A673 (cell line): ENCODE results near the gene ALKBH1. TPM values are rescaled to one million over a fixed set of nuclear protein-coding genes. Genes with fewer than 3 reads are reported as not detected.

ENCODE experiments used
- BruUV-seq: library from RNA; stranded (reverse); fragments of 400-500 nt; replicated peaks from 2 replicates; lab custom pipeline; 2021; lab: Mats Ljungman, UMichigan
- CTCF ChIA-PET: fragments of 300-600 bp; sonication (Branson Sonifier 250); formaldehyde crosslinking; loops from one replicate; lab custom pipeline; 2022; ENCODE audit warnings: antibody characterized with exemption; lab: Charles Lee
- POLR2A ChIA-PET: fragments of 300-600 bp; sonication (Branson Sonifier 250); formaldehyde crosslinking; loops from one replicate; lab custom pipeline; 2022; ENCODE audit warnings: antibody characterized with exemption; ENCODE audit not compliant: low non-redundant PET; lab: Charles Lee
- DNase-seq: peaks from one replicate; pipeline ENCODE4 v3.0.0-alpha.2; 2015; ENCODE audit warnings: low spot score
- H3K27ac ChIP-seq: fragments of 200-600 bp; sonication (generic); 2 replicates; pipeline ENCODE4 v1.5.1; 2016; ENCODE audit warnings: mixed run types, low read depth, mild to moderate bottlenecking, mixed read lengths, antibody characterized with exemption, low read length; ENCODE audit not compliant: poor library complexity, severe bottlenecking
- H3K27me3 ChIP-seq: fragments of 200-600 bp; sonication (generic); replicated peaks from 2 replicates; pipeline ENCODE4 v1.6.1; 2017; ENCODE audit warnings: mixed run types, low read depth, mild to moderate bottlenecking, mixed read lengths, antibody characterized with exemption, low read length; ENCODE audit not compliant: insufficient read depth, poor library complexity
- H3K36me3 ChIP-seq: fragments of 200-600 bp; sonication (generic); 2 replicates; pipeline ENCODE4 v1.6.1; 2016; ENCODE audit warnings: mixed run types, mild to moderate bottlenecking, mixed read lengths, antibody characterized with exemption, low read length; ENCODE audit not compliant: insufficient read depth, poor library complexity, severe bottlenecking
- H3K4me1 ChIP-seq: fragments of 200-600 bp; sonication (generic); 2 replicates; pipeline ENCODE4 v1.6.1; 2017; ENCODE audit warnings: mixed run types, mild to moderate bottlenecking, mixed read lengths, antibody characterized with exemption, low read length; ENCODE audit not compliant: insufficient read depth, poor library complexity, severe bottlenecking
- H3K4me3 ChIP-seq: fragments of 200-600 bp; sonication (generic); 2 replicates; pipeline ENCODE4 v1.5.1; 2016; ENCODE audit warnings: low read depth, mixed run types, mild to moderate bottlenecking, mixed read lengths, low read length; ENCODE audit not compliant: poor library complexity, severe bottlenecking
- H3K9me3 ChIP-seq: fragments of 200-600 bp; sonication (generic); 2 replicates; pipeline ENCODE4 v1.6.1; 2016; ENCODE audit warnings: mixed run types, low read depth, mild to moderate bottlenecking, mixed read lengths, antibody characterized with exemption, low read length; ENCODE audit not compliant: poor library complexity, severe bottlenecking
- CTCF ChIP-seq: fragments of 300-800, 200-600 bp; sonication (generic); conservative IDR thresholded peaks from 2 replicates; pipeline ENCODE4 v1.5.1; 2017; ENCODE audit warnings: low read depth, mild to moderate bottlenecking, antibody characterized with exemption, low read length, moderate library complexity, mixed read lengths
- EZH2 ChIP-seq: fragments of 200-600 bp; sonication (generic); IDR thresholded peaks from 2 replicates; pipeline ENCODE4 v1.6.1; 2017; ENCODE audit warnings: borderline replicate concordance, low read depth, mild to moderate bottlenecking, mixed read lengths, antibody characterized with exemption, low read length; ENCODE audit not compliant: poor library complexity, severe bottlenecking
- intact Hi-C: fragments of 100-400 bp; cut with micrococcal nuclease; formaldehyde crosslinking; loops from one replicate; pipeline ENCODE4 v1.10.0; 2022; ENCODE audit not compliant: unreplicated experiment
- total RNA-seq: library from RNA; stranded (reverse); gene quantifications from 2 replicates; pipeline ENCODE4 v1.2.3, GENCODE V29; 2021

ALKBH1 gene
- total RNA-seq, 1 experiment from 2014 or later: 19.4 TPM

- POLR2A ChIA-PET: interaction anchor here (0.6 kb wide), 1 partner anchor 30 kb away, joined by 6 read pairs; no protein-coding TSS in a partner anchor
- Histone ChIP-seq H3K27ac (no peak overlapping the region), H3K4me3 (no peak overlapping the region), H3K27me3 (no peaks in the 10 kb centered on the region), H3K9me3 (no peaks in the 10 kb centered on the region), H3K36me3 (no peaks in the 10 kb centered on the region), H3K4me1 (peaks cover under 1% of the 10 kb centered on the region)
- no TSS peak for BruUV-seq
- CTCF ChIA-PET: no interaction called here
- TF ChIP-seq EZH2: no peak
- no peak for TF ChIP-seq CTCF
- intact Hi-C loops: no loop called here
- DNase-seq: no peak
These were observed 59.2 kb downstream of the ALKBH1 start for GRCh38 chr14:77648520-77649200.

- H3K4me3 ChIP-seq: no peak overlapping the region
- CTCF ChIA-PET: no interaction called here
- no peaks in the 10 kb centered on the region for H3K9me3 ChIP-seq
- H3K36me3 ChIP-seq: no peaks in the 10 kb centered on the region
- intact Hi-C loops: no loop called here
- BruUV-seq: no TSS peak
- no peaks in the 10 kb centered on the region for H3K27me3 ChIP-seq
- no peak for TF ChIP-seq EZH2
- no peak for TF ChIP-seq CTCF
- H3K4me1 ChIP-seq: no peaks in the 10 kb centered on the region
- POLR2A ChIA-PET: no interaction called here
- no peak for DNase-seq
- H3K27ac ChIP-seq: no peak overlapping the region
These were observed 60.0 kb downstream of the ALKBH1 start for GRCh38 chr14:77647853-77648252.

GRCh38 chr14:77646907-77647306 lies 60.9 kb downstream of the ALKBH1 start:
- intact Hi-C loops: no loop called here
- Histone ChIP-seq H3K4me3 (no peak overlapping the region), H3K4me1 (no peaks in the 10 kb centered on the region), H3K36me3 (no peaks in the 10 kb centered on the region), H3K9me3 (no peaks in the 10 kb centered on the region), H3K27me3 (no peaks in the 10 kb centered on the region), H3K27ac (no peak overlapping the region)
- ChIA-PET POLR2A (interaction anchor here (0.6 kb wide), 1 partner anchor 606 kb away, joined by 4 read pairs; no protein-coding TSS in a partner anchor), CTCF (no interaction called here)
- no TSS peak for BruUV-seq
- no peak for DNase-seq
- TF ChIP-seq CTCF (no peak), EZH2 (no peak)
